NCI-H524 (cell line): ENCODE results near the gene IFITM2.
A peak's percentile ranks its signal among the peaks of the same experiment; 100 is the strongest.
"Not testable (repeated sequence)": the region's sequence is repeated elsewhere in the genome, so short reads cannot be mapped to it uniquely, and the experiment has no call there.

Experiments used
- DNase-seq, 2 experiments: peaks; one replicate each; lab custom pipeline; 2025; lab: John Stamatoyannopoulos, UW

Gene IFITM2

GRCh38 chr11:307766-308708, at the start of gene IFITM2:
IFITM2 (plus strand) TSS chr11:307816; CDS start chr11:308193, 377 bp downstream.
- DNase-seq = not testable (repeated sequence)

- no peak for DNase-seq
Measured at GRCh38 chr11:259413-259812, 48.2 kb upstream of the IFITM2 start.

- no peak for DNase-seq
Measured at GRCh38 chr11:261624-262023, 46.0 kb upstream of the IFITM2 start.

- DNase-seq = no peak
Measured at GRCh38 chr11:266676-267439, 40.8 kb upstream of the IFITM2 start.

- DNase-seq = no peak
Measured at GRCh38 chr11:267491-267994, 40.1 kb upstream of the IFITM2 start.

GRCh38 chr11:268716-269145, 38.9 kb upstream of the IFITM2 start:
- DNase-seq = peak in 1 of 2 experiments; percentile 13

- DNase-seq = no peak
Measured at GRCh38 chr11:269146-269890, 38.3 kb upstream of the IFITM2 start.

GRCh38 chr11:270451-271318, 36.9 kb upstream of the IFITM2 start:
- no peak for DNase-seq

GRCh38 chr11:271319-271715, 36.3 kb upstream of the IFITM2 start:
- no peak for DNase-seq

- no peak for DNase-seq
Measured at GRCh38 chr11:272195-272930, 35.3 kb upstream of the IFITM2 start.

- DNase-seq = no peak
Measured at GRCh38 chr11:272931-273198, 34.8 kb upstream of the IFITM2 start.

- DNase-seq = no peak
Measured at GRCh38 chr11:276219-276618, 31.4 kb upstream of the IFITM2 start.

GRCh38 chr11:278001-278951, 29.3 kb upstream of the IFITM2 start, which contains the start of gene NLRP6:
NLRP6 (plus strand) TSS chr11:278407; CDS start chr11:278570, 163 bp downstream.
- no peak for DNase-seq

- no peak for DNase-seq
Measured at GRCh38 chr11:279040-279965, 28.3 kb upstream of the IFITM2 start.

- DNase-seq = no peak
Measured at GRCh38 chr11:279966-280705, 27.5 kb upstream of the IFITM2 start.

GRCh38 chr11:280706-281485, 26.7 kb upstream of the IFITM2 start:
- DNase-seq = no peak
